Endodermal cell (in vitro differentiated cells): ENCODE measurements around the gene CIT. TPM values are rescaled to one million over a fixed set of nuclear protein-coding genes. Genes with fewer than 3 reads are reported as not detected.

Experiments
- DNase-seq: peaks from one replicate; pipeline ENCODE4 v3.0.0-alpha.2; 2017
- H3K27ac ChIP-seq: 2 replicates; pipeline ENCODE4 v1.5.1; 2013; ENCODE audit warnings: mild to moderate bottlenecking, low read depth, low read length, moderate library complexity
- H3K27me3 ChIP-seq: 2 replicates; pipeline ENCODE4 v1.6.1; 2013; ENCODE audit warnings: mild to moderate bottlenecking, low read length, moderate library complexity; ENCODE audit not compliant: insufficient read depth, control insufficient read depth, poor library complexity, severe bottlenecking
- H3K36me3 ChIP-seq: 2 replicates; pipeline ENCODE4 v1.7.0; 2013; ENCODE audit warnings: mild to moderate bottlenecking, low read length, moderate library complexity; ENCODE audit not compliant: control insufficient read depth, insufficient read depth
- H3K4me1 ChIP-seq: one replicate; pipeline ENCODE4 v1.7.0; 2013; ENCODE audit warnings: low read length; ENCODE audit not compliant: control insufficient read depth, insufficient read depth
- H3K4me3 ChIP-seq: 2 replicates; pipeline ENCODE4 v1.5.1; 2013; ENCODE audit warnings: mild to moderate bottlenecking, low read length, moderate library complexity
- H3K9ac ChIP-seq: 2 replicates; pipeline ENCODE4 v1.6.1; 2013; ENCODE audit warnings: mild to moderate bottlenecking, low read length, moderate library complexity; ENCODE audit not compliant: poor library complexity, severe bottlenecking; ENCODE audit errors: extremely low read depth
- H3K9me3 ChIP-seq: 2 replicates; pipeline ENCODE4 v1.6.1; 2013; ENCODE audit warnings: mild to moderate bottlenecking, low read length, moderate library complexity; ENCODE audit not compliant: control insufficient read depth
- H3K27ac Mint-ChIP-seq: 2 replicates; pipeline ENCODE4 v1.8.0; 2020; ENCODE audit warnings: mixed read lengths
- H3K27me3 Mint-ChIP-seq: 2 replicates; pipeline ENCODE4 v1.8.0; 2021; ENCODE audit warnings: mild to moderate bottlenecking, mixed read lengths; ENCODE audit not compliant: insufficient read depth
- H3K36me3 Mint-ChIP-seq: 2 replicates; pipeline ENCODE4 v1.8.0; 2020; ENCODE audit warnings: low read depth, mixed read lengths
- H3K4me1 Mint-ChIP-seq: 2 replicates; pipeline ENCODE4 v1.8.0; 2020; ENCODE audit warnings: mixed read lengths
- H3K4me3 Mint-ChIP-seq: 2 replicates; pipeline ENCODE4 v1.8.0; 2020; ENCODE audit warnings: mild to moderate bottlenecking, moderate library complexity, mixed read lengths
- H3K9me3 Mint-ChIP-seq: 2 replicates; pipeline ENCODE4 v1.8.0; 2020; ENCODE audit warnings: mild to moderate bottlenecking, mixed read lengths
- WGBS, 2 experiments: methylation state at CpG; one replicate each; pipeline versions ENCODE4 v1.1.5 to v1.1.7; 2013; ENCODE audit warnings: missing lambda C conversion rate in 2 of 2, mixed read lengths in 1 of 2; ENCODE audit not compliant: insufficient coverage in 1 of 2, insufficient read length in 1 of 2; 5-methylcytosine and 5-hydroxymethylcytosine counted together
- total RNA-seq, 2 donors: library from RNA; stranded (reverse); fragmentation: NEBNext Ultra II Directional in 1 of 2; extraction: Animal tissue kit (Norgen Biotek cat#: 25700) in 1 of 2; gene quantifications; 2 replicates in 1 of 2; 3 replicates in 1 of 2; pipeline ENCODE4 v1.2.1, GENCODE V29; 2021
- TF ChIP-seq, protein P1 (sequence below): fragments of 200-600 bp; sonication (generic); conservative IDR thresholded peaks from 2 replicates; pipeline ENCODE4 v1.5.0; 2021; ENCODE audit warnings: antibody characterized with exemption, mild to moderate bottlenecking

CIT gene
- total RNA-seq, 2 donors from 2014 or later: 57.3 to 79.1 TPM

GRCh38 chr12:119693511-119693910 lies 183.6 kb downstream of the CIT start:
- H3K27ac ChIP-seq: no peak overlapping the region
- H3K4me3 Mint-ChIP-seq: no peak overlapping the region
- H3K4me1 Mint-ChIP-seq: no peaks in the 10 kb centered on the region
- DNase-seq: no peak
- H3K4me3 ChIP-seq: no peak overlapping the region
- no peaks in the 10 kb centered on the region for H3K9me3 ChIP-seq
- H3K27me3 Mint-ChIP-seq: no peaks in the 10 kb centered on the region
- peaks cover 34% of the 10 kb centered on the region for H3K36me3 ChIP-seq
- no peak overlapping the region for H3K9ac ChIP-seq
- no peaks in the 10 kb centered on the region for H3K27me3 ChIP-seq
- no peak overlapping the region for H3K27ac Mint-ChIP-seq
- no peaks in the 10 kb centered on the region for H3K9me3 Mint-ChIP-seq
- no peaks in the 10 kb centered on the region for H3K4me1 ChIP-seq
- peaks cover 41% of the 10 kb centered on the region for H3K36me3 Mint-ChIP-seq
- 92 to 100% methylated on average over 1 of the region's 1 CpG for WGBS, 2 experiments
- TF ChIP-seq, protein P1, sequence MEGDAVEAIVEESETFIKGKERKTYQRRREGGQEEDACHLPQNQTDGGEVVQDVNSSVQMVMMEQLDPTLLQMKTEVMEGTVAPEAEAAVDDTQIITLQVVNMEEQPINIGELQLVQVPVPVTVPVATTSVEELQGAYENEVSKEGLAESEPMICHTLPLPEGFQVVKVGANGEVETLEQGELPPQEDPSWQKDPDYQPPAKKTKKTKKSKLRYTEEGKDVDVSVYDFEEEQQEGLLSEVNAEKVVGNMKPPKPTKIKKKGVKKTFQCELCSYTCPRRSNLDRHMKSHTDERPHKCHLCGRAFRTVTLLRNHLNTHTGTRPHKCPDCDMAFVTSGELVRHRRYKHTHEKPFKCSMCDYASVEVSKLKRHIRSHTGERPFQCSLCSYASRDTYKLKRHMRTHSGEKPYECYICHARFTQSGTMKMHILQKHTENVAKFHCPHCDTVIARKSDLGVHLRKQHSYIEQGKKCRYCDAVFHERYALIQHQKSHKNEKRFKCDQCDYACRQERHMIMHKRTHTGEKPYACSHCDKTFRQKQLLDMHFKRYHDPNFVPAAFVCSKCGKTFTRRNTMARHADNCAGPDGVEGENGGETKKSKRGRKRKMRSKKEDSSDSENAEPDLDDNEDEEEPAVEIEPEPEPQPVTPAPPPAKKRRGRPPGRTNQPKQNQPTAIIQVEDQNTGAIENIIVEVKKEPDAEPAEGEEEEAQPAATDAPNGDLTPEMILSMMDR: no peak

DNA sequence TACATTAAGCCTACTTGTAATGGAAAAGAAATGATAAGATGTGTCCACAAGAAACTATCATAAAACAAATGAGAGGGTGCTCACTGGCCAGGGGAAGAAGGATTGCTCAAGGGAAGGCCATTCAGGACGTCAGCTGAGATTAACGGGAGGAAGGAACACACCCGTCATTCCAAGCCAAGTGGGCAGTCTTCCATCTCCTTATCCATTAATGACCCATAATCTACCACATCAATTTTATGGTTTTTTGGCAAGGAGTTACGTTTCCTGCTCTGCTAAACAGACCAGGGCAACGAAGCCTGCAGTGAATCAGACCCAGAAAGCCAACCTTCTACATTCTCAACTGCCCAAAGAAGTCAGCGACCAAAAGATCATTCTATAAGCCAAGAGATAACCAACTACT lies 184.1 kb downstream of the CIT start:
- no peak overlapping the region for H3K4me3 ChIP-seq
- no peaks in the 10 kb centered on the region for H3K4me1 ChIP-seq
- TF ChIP-seq, protein P1: no peak
- Mint-ChIP-seq H3K36me3 (peaks cover 44% of the 10 kb centered on the region), H3K4me1 (no peaks in the 10 kb centered on the region), H3K9me3 (no peaks in the 10 kb centered on the region), H3K4me3 (no peak overlapping the region), H3K27me3 (no peaks in the 10 kb centered on the region), H3K27ac (no peak overlapping the region)
- DNase-seq: no peak
- H3K9ac ChIP-seq: no peak overlapping the region
- no peaks in the 10 kb centered on the region for H3K27me3 ChIP-seq
- WGBS, 2 experiments: 92 to 100% methylated on average over 2 to 6 of the region's 6 CpGs
- no peaks in the 10 kb centered on the region for H3K9me3 ChIP-seq
- no peak overlapping the region for H3K27ac ChIP-seq
- peaks cover 32% of the 10 kb centered on the region for H3K36me3 ChIP-seq

GRCh38 chr12:119692410-119692809 lies 184.7 kb downstream of the CIT start:
- H3K27me3 Mint-ChIP-seq: no peaks in the 10 kb centered on the region
- TF ChIP-seq, protein P1: no peak
- Histone ChIP-seq H3K9me3 (no peaks in the 10 kb centered on the region), H3K27ac (no peak overlapping the region), H3K4me1 (no peaks in the 10 kb centered on the region), H3K27me3 (no peaks in the 10 kb centered on the region), H3K4me3 (no peak overlapping the region), H3K36me3 (peaks cover 26% of the 10 kb centered on the region), H3K9ac (no peak overlapping the region)
- H3K4me1 Mint-ChIP-seq: no peaks in the 10 kb centered on the region
- no peaks in the 10 kb centered on the region for H3K9me3 Mint-ChIP-seq
- WGBS, 2 experiments: 87 to 95% methylated on average over 3 to 5 of the region's 5 CpGs
- H3K36me3 Mint-ChIP-seq: peaks cover 44% of the 10 kb centered on the region
- DNase-seq: no peak
- H3K4me3 Mint-ChIP-seq: no peak overlapping the region
- H3K27ac Mint-ChIP-seq: no peak overlapping the region
